Measurements from ENCODE around the gene CNGA2. TPM values are rescaled to one million over a fixed set of nuclear protein-coding genes. Genes with fewer than 3 reads are reported as not detected.

The CNGA2 gene
- total RNA-seq, result not detected in 2 replicates
- not detected in 2 replicates for polyA plus RNA-seq

- no peaks in the 10 kb centered on the region for H3K4me1 ChIP-seq (ENCODE audit: low read depth)
- DNase-seq (ENCODE audit: low read depth in 1 of 2, low spot score in 1 of 2), result no peak
- TF ChIP-seq, protein P1, sequence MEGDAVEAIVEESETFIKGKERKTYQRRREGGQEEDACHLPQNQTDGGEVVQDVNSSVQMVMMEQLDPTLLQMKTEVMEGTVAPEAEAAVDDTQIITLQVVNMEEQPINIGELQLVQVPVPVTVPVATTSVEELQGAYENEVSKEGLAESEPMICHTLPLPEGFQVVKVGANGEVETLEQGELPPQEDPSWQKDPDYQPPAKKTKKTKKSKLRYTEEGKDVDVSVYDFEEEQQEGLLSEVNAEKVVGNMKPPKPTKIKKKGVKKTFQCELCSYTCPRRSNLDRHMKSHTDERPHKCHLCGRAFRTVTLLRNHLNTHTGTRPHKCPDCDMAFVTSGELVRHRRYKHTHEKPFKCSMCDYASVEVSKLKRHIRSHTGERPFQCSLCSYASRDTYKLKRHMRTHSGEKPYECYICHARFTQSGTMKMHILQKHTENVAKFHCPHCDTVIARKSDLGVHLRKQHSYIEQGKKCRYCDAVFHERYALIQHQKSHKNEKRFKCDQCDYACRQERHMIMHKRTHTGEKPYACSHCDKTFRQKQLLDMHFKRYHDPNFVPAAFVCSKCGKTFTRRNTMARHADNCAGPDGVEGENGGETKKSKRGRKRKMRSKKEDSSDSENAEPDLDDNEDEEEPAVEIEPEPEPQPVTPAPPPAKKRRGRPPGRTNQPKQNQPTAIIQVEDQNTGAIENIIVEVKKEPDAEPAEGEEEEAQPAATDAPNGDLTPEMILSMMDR (IDR thresholded peaks at IDR 0.05; ENCODE audit: low read depth, low read length), result no peak
- H3K4me3 ChIP-seq, result no peak within 1 kb of the TSS
- H3K27me3 ChIP-seq, result no peaks in the 10 kb centered on the region
- no peak within 1 kb of the TSS for H3K27ac ChIP-seq
- no peaks in the 10 kb centered on the region for H3K36me3 ChIP-seq
- H3K9me3 ChIP-seq (ENCODE audit: low read depth), result no peaks in the 10 kb centered on the region
These were observed at the start of gene CNGA2 for GRCh38 chrX:151734446-151734845. CNGA2 (plus strand) TSS chrX:151734746; CDS start chrX:151738484, 3,738 bp downstream.

GRCh38 chrX:151687635-151688034 is 46.9 kb upstream of the CNGA2 start:
- no peak overlapping the region for H3K4me3 ChIP-seq

GRCh38 chrX:151688695-151689094 is 45.9 kb upstream of the CNGA2 start:
- H3K4me3 ChIP-seq, result no peak overlapping the region
- TF ChIP-seq, protein P1 (IDR thresholded peaks at IDR 0.05; ENCODE audit: low read depth, low read length), result no peak
- no peaks in the 10 kb centered on the region for H3K27me3 ChIP-seq
- H3K9me3 ChIP-seq (ENCODE audit: low read depth), result no peaks in the 10 kb centered on the region
- no peaks in the 10 kb centered on the region for H3K36me3 ChIP-seq
- H3K4me1 ChIP-seq (ENCODE audit: low read depth), result no peaks in the 10 kb centered on the region
- DNase-seq (ENCODE audit: low read depth in 1 of 2, low spot score in 1 of 2), result no peak
- no peak overlapping the region for H3K27ac ChIP-seq

More at GRCh38 chrX:151687635-151688034, 46.9 kb upstream of the CNGA2 start:
- TF ChIP-seq, protein P1 (IDR thresholded peaks at IDR 0.05; ENCODE audit: low read depth, low read length), result no peak
- Histone ChIP-seq H3K36me3 (no peaks in the 10 kb centered on the region), H3K27me3 (no peaks in the 10 kb centered on the region), H3K9me3 (ENCODE audit: low read depth) (no peaks in the 10 kb centered on the region), H3K27ac (no peak overlapping the region), H3K4me1 (ENCODE audit: low read depth) (no peaks in the 10 kb centered on the region)
- no peak for DNase-seq (ENCODE audit: low read depth in 1 of 2, low spot score in 1 of 2)

GRCh38 chrX:151692825-151693224 is 41.7 kb upstream of the CNGA2 start:
- Histone ChIP-seq H3K9me3 (ENCODE audit: low read depth) (no peaks in the 10 kb centered on the region), H3K27me3 (no peaks in the 10 kb centered on the region), H3K4me1 (ENCODE audit: low read depth) (no peaks in the 10 kb centered on the region), H3K4me3 (no peak overlapping the region), H3K27ac (no peak overlapping the region), H3K36me3 (no peaks in the 10 kb centered on the region)
- TF ChIP-seq, protein P1 (IDR thresholded peaks at IDR 0.05; ENCODE audit: low read depth, low read length), result no peak
- DNase-seq (ENCODE audit: low read depth in 1 of 2, low spot score in 1 of 2), result no peak

GRCh38 chrX:151694121-151694520 is 40.4 kb upstream of the CNGA2 start:
- H3K27ac ChIP-seq, result no peak overlapping the region
- H3K4me1 ChIP-seq (ENCODE audit: low read depth), result no peaks in the 10 kb centered on the region
- H3K9me3 ChIP-seq (ENCODE audit: low read depth), result no peaks in the 10 kb centered on the region
- no peak overlapping the region for H3K4me3 ChIP-seq
- H3K27me3 ChIP-seq, result no peaks in the 10 kb centered on the region
- no peaks in the 10 kb centered on the region for H3K36me3 ChIP-seq
- TF ChIP-seq, protein P1 (IDR thresholded peaks at IDR 0.05; ENCODE audit: low read depth, low read length), result no peak
- no peak for DNase-seq (ENCODE audit: low read depth in 1 of 2, low spot score in 1 of 2)

Measured in cardiac muscle cell (in vitro differentiated cells and primary cell).